HG02943 (cell line): ENCODE data around the gene CFAP57.
"Not testable (repeated sequence)": the region's sequence is repeated elsewhere in the genome, so short reads cannot be mapped to it uniquely, and the experiment has no call there.

Source experiments
- ATAC-seq: cut with Tn5 transposase; IDR thresholded peaks from one replicate; pipeline ENCODE4 v1.9.1; 2021; ENCODE audit warnings: mild to moderate bottlenecking, low read depth, moderate library complexity; ENCODE audit not compliant: unreplicated experiment

Gene CFAP57

DNA sequence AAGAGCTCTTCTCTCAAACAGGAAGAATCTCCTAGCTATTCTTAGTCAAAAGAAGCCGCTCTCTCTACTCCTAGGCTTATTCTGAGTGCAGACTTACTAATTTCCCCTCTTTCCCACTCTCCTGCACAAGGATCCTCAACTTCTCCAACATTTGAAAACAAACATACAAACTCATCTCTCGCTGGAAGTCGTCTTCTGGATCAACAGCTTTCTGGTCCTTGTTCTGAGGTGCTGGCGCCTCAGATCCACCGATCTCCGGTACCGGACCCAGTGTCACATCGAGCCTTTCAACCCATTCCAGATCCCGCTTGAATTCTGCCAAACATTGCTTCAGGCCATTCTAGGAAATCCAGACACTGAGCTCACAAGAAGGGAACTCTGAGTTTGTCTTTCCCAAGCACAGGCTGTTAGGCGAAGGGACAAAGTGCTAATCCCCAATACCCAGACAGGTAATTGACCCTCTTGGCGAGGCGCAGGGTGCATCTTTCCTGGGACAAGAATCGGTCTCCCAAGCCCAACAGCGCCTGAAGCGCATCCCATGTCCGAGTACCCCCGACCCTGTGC, 736 bp upstream of the CFAP57 start:
- peak; percentile 18 for ATAC-seq

DNA sequence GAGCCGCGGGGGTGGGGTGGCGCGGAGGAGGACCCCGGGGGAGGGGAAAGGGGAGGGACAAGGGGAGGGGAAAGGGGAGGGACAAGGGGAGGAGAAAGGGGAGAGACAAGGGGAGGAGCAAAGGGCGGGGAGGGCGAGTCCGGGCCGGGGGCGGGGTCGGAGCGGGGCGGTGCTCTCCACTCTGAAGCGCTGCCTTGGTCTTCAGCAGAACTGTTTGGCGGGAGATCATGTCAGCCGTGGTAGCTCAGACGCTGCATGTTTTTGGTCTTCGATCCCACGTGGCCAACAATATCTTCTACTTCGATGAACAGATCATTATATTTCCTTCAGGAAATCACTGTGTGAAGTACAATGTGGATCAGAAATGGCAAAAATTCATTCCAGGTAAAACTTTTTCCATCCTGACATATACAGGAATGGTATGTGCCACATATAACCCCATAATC, 420 bp downstream of the CFAP57 start:
- peak; percentile 32 for ATAC-seq

DNA sequence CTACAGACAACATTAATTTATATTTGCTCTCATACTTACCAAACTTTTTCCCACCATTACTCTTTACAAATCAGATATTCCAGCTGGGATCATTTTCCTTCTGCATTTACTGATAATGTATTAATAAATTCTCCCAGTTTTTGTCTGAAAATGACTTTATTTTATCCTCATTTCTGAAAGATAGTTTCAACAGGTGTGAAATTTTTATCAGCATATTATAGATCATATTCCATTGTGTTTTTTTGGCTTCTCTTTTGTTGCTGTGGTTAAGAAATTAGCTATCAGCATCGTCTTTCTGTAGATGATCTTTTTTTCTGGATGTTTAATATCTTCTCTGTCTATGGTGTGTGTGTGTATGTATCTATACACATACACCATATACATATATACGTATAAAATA, 2.7 kb downstream of the CFAP57 start:
- ATAC-seq: no peak

DNA sequence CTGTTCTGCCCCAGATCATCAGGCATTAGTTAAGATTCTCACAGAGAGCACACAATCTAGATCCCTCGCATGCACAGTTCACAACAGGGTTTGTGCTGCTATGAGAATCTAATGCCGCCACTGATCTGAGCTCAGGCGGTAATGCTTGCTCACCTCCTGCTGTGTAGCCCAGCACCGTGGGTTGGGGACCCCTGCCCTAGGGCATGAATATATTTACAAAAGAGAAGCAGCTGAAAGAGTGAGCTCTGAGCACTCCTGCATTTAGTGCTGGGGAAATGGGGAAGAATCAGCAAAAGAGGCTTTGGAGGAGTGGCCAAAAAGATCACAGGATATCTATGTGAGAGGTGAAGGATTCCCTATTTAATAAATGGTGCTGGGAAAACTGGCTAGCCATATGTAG, 5.6 kb downstream of the CFAP57 start:
- ATAC-seq: no peak

DNA sequence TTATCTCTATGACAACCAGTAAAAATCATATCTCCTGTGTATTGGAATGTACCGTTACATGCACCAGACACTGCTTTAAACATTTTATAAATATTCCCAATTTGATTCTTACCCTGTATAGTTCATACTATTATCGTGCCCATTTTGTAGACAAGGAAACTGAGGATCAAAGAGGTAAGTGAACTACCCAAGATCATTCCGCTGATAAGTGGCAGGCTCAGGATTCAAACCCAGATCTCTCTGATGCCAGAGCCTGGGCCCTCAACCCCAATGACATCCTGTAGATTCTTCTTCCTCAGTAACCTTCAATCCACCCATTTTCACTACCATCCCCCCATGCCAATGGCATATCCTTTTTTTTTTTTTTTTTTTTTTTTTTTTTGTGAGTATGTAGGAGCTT, 12.3 kb downstream of the CFAP57 start:
- ATAC-seq: no peak

DNA sequence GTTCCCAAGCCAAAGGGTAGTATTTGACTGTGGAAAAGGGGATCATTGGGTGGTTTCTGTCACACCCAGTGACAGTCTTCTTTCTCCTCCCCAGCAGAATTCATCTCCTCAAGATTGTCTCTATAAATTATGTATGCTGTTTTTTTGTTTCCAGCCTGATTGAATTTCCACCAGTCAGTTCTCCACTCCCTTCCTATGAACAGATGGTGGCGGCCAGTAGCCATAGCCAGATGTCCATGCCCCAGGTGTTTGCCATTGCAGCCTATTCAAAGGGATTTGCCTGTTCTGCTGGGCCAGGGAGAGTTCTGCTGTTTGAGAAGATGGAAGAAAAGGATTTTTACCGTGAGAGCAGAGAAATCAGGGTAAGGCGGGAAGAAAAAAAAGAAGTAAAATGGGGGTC, 12.9 kb downstream of the CFAP57 start:
- no peak for ATAC-seq

DNA sequence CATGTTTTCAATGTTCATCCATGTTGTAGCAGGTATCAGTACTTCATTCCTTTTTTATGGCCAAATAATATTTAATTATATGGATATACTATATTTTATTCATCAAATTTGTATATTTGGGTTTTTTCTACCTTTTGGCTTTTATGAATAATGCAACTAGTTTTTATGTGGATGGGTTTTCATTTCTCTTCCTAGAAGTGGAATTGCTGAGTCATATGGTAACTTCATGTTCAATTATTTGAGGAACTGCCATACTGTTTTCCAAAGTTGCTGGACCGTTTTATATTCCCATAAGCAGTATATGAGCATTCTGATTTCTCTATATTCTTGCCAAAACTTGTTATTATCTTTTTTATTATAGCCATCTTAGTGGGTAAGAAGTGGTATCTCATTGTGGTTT, 16.0 kb downstream of the CFAP57 start:
- no peak for ATAC-seq

DNA sequence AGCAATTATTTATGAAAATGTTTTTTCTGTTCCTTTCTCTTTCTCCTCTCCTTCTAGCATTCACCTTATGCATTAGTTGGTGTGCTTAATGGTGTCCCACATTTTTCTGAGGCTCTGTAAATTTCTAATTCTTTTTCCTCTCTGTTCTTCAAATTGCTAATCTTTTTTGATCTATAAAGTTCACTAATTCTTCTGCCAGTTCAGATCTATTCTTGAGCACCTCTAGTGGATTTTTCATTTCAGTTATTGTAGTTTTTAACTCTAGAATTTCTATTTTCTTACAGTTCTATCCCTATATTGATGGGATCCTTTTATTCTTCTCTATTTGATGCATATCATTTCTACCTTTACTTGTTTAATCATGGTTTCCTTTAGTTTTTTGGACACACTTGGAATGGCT, 22.4 kb downstream of the CFAP57 start:
- ATAC-seq: no peak

DNA sequence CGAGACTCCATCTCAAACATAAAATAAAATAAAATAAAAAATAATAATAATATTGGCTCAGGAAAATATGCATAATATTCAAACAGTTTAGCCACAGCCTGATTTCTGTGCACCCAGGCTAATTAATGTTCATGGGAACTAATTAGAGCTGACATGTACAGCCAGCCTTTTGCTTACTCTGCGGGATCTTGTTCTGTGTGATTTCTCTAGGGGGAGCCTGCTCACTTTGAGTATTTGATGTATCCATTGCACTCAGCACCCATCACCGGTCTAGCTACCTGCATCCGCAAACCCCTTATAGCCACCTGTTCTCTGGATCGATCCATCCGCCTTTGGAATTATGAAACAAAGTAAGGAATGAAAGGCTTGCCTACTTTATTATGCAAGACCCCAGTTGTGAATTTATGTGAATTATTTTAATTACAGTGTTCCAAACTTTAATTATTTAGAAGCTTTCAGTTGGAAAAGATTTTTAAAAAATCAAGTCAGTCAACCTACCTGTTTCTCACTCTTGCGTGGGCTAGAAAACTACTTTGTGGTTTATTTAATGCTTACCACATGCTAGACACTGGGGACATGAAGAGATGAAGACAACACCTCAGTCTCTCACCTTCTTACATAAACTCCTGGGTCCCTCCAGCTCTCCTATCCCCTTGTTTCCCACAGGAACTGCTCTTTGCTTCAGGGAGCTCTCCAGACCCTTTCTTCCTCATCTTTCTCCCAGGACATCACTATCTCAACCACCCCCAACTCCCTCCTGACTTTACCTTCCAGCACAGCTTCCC, 25.4 kb downstream of the CFAP57 start:
- no peak for ATAC-seq

DNA sequence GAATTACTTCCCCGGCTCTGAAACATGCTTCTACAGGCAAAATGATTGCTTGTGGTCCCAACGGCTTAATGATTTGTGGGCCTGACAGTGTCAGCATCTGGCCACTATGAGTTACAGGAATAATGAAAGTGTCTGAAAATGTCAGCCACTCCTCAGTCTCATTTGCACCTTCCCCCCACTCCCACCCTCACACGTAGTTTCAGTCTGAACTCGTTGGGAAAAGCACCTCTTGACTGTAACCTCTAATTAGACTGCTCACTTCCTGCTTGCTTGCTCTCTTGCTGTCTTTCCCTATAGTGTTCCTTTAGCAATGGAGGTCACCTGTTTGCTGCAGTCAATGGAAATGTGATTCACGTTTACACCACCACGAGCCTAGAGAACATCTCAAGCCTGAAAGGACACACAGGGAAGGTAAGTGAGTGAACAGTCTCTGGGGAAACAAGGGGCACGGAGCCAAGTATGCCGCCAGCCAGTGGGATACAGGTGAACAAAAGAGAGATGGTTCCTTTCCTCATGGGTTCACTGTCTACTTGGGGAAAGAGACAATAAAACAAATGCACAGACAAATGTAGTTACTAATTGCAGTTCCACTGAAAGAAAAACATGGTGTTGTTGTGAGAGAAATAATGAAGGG, 27.1 kb downstream of the CFAP57 start:
- no peak for ATAC-seq

DNA sequence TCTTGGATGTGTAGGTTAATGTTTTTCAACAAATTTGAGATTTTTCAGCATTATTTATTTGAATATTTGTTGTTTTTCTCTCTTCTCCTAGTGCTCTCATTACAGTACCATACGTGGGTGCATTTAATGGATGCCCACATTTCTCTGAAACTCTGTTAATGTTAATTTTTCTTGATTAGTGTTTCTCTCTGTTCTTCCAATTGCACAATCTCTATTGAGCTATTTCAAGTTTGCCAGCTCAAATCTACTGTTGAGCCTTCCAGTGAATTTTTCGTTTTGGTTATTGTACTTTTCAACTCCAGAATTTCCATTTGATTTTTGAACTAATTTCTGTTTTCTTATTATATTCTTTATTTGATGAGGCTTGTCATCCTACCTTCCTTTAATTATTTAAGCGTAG, 31.7 kb downstream of the CFAP57 start:
- no peak for ATAC-seq

DNA sequence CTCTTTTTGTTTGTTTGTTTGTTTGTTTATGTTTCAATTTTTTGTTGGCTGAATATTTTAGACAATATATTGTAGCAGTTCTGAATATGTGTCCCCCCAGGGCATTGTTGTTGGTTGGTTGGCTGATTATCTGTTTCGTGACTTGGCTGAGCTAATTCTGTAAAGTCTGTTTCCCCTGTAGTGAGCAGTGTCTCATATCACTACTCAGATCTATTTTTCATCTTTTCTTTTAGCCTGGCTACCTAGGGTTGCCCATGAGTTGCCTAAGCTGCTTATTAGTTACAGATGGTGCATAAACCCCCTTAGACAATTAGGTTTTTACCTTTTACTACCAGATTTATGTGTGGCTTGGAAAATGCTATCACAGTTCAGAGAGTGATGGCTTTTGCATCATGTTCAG, 32.3 kb downstream of the CFAP57 start:
- no peak for ATAC-seq

DNA sequence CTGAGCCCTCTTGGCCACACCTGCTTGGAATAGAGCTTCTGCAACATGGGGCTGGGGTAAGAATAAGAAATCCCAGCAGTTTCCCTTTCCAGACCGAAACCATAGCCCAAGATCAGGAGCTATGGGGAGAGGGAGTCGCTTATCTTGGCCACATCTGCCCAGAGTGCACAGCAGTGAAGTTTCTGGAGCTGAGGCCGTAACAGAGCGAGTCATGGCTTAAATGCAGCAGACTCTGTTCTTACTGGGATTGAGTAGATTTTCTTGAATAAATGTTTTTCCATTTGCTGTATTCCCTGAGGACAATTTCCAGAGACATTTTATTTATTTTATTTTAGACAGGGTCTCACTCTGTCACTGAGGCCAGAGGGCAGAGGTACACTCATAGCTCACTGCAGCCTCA, 33.5 kb downstream of the CFAP57 start:
- ATAC-seq: no peak

DNA sequence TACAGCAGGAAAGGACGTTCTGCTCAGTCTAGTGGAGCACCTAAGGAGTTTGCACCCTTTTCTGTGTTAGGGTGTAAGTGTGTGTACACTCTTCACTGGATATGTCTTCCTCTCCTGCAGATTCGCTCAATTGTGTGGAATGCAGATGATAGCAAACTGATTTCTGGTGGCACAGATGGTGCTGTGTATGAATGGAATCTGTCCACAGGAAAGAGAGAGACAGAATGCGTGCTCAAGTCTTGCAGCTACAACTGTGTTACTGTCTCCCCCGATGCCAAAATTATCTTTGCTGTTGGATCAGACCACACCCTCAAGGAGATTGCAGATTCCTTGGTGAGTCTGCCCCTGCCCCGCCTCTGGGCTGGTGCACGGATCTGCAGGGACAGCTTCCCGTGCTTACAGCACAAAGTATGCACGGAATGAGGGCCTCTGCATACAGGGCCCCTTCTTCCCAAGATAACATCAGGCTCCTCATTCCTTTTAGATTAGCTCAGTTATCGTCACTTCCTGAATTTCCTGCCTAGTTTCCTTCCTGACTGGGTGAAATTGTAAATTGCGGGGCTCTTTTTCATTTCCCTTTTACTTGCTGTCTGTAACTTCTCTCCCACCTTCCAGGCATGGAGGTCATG, 34.6 kb downstream of the CFAP57 start:
- ATAC-seq: no peak

DNA sequence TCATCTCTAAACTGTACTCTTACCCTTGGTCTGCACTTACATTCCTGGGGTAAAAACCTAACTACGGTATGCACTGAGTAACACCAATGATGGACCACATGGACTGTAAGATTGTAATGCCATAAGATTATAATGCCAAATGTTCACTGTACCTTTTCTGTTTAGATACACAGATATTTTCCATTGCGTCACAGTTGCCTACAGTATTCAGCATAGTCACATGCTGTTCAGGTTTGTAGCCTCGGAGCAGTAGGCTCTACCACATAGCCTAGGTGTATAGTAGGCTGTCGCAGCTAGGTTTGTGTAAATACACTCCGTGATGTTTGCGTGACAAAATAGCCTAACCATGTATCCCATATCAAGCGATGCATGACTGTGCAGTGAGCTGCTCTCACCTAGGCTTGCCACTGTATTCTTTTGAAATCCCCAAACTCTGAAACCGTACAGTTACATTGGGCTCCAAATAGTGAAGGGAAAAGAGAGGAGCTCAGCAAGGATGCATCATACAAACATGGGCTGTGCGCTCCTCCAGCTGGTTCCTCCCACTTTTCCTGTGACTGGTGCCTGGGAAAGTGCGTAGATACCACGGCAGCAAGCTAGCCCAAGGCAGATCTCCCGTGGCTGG, 35.2 kb downstream of the CFAP57 start:
- no peak for ATAC-seq

DNA sequence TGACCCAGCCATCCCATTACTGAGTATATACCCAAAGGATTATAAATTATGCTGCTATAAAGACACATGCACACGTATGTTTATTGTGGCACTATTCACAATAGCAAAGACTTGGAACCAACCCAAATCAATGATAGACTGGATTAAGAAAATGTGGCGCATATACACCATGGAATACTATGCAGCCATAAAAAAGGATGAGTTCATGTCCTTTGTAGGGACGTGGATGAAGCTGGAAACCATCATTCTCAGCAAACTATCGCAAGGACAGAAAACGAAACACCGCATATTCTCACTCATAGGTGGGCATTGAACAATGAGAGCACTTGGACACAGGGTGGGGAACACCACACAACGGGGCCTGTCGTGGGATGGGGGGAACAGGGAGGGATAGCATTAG, 36.1 kb downstream of the CFAP57 start:
- ATAC-seq: not testable (repeated sequence)

DNA sequence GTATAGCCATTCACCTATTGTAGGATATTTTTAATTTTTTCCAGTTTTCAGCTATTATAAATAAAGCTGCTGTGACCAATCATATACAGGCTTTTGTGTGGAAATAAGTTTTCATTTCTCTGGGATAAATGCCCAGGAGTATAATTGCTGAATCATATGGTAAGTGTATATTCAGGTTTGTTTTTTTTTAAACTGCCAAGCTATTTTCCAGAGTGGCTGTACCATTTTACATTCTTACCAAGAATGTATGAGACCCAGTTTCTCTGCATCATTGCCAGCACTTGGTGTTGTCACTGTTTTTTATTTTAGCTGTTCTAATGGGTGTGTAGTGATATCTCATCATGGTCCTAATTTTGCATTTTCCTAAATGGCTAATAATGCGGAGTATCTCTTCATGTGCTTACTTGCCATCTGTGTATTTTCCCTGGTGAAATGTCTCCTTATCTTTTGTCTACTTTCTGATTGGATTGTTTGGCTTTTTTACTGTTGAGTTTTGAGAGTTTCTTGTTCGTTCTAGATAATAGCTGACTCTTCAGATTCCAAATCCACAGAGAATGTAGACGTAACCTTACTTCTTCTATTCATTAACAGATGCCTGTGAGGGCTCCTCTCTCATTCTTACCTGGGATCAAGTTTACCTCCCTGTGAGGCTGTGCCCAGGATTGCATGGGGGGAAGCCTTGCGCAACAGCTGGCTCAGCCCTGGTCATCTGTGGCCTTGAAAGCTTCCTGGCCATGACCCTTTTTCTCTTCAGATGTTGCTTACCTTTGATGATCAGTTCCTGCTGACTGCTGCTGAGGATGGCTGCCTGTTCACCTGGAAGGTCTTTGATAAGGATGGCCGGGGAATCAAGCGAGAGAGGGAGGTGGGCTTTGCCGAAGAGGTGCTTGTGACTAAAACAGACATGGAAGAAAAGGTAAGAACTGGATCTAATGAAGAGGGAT, 42.6 kb downstream of the CFAP57 start:
- no peak for ATAC-seq

DNA sequence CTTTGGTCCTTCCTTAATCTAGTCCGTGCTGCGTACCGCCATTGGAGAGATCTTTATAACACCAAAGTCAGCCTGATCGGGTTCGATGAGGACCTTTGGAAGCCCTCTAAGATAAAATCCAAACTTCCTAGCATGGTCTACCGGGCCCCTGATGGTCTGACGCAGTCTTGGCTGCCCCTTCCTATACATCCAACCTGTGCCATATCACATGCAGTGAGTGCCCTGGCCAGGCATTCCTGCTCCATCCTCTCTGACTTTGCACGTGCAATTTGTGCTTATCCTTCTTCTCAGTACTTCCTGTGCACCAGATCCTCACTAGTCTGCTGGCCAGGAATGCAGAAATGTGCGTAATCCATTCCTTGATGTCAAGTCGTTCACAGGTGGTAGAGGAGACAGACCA, 45.6 kb downstream of the CFAP57 start:
- no peak for ATAC-seq

DNA sequence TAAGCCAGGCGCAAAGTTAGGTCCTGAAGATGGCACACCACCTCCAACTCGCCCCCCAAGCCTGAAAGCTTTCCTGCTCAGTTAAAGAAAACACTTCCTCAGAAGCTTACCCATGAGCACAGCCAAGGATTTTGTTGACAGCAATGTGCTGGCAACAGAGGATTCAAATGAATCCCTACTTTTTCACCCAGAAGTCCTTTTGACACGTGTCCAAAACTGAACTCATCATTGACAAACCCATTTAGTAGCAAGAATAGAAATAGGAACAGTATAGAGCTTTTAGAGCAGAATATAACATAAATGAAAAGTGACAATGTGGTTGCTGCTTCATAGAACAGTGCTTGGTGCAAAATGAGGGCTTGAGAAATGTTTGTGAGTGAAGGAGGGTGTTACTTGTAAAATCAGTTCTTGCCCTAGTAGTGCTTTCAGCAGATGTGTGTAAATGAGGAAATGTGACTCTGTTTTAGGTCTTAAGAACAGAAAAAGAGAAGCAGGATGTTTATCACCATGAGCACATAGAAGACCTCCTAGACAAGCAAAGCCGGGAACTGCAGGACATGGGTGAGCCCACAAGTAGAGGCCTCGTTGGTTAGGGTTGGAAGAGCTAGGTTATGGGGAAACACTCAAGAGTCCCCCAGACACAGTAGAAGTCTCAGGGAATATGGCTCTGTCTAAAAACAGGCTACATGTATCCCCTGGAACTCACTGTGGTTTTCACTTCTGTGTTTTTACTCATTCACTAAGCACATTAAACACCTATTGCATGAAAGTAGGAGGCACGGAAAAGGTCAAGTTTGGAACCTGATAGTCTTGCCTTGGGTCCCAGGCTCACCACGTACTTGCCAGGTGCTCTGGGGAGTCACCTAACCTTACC, 49.0 kb downstream of the CFAP57 start:
- peak; percentile 62 for ATAC-seq
